GM18505 (cell line): Measurements from ENCODE around the gene IPO8.
A peak's percentile ranks its signal among the peaks of the same experiment; 100 is the strongest.

Experiments used
- ATAC-seq: cut with Tn5 transposase; IDR thresholded peaks from one replicate; pipeline ENCODE4 v1.9.1; 2021; ENCODE audit not compliant: unreplicated experiment
- POLR2A ChIP-seq: IDR thresholded peaks from 4 replicates; pipeline ENCODE4 v1.6.1; 2011; ENCODE audit warnings: borderline replicate concordance; ENCODE audit not compliant: insufficient read depth, insufficient read length; ENCODE audit errors: extremely low read depth

The IPO8 gene

DNA sequence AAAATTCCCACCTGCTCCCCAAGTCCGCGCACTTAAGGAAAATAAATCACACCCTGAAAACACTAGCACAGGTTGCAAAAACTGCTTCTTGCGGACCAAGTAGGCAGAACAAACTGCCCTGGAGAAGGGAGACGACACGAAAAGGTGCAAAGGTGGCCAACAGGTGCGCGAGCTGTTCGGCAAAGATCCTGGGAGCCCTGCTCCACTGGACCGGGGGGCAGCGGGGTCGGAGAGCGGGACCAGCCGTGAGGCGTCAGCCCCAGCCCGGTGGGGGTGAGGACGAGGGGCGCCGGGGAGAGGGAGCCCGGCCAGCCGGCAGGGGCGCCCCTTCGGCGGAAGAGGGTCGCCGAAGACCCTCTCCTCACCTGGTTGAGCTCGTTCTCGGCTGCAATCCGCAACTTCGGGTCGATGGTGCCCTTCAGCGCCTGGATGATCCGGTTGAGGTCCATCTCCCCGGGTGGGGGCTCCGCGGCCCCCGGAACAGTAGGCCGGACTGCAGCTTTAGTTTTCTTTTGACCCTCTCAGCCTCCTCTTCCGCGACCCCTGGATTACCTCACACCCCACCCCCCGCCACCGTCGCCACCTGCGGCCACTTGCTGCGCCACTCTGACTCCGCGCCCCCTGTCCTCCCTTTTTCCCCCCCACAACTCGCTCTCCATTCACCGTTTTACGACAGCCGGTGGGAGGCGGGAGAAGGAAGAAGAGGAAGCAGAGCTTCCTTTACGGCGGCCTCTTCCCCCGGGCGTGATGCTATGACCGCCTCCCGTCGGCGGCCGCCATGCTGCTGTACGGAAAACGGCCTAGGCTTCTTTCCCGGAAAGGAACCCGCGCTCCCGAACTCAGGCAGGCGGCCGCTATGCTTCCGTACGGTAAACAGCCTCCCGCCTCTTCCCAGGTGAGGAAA, at the start of gene IPO8:
IPO8 (minus strand) TSS at position 671 of the 904 bp plus-strand sequence; CDS start at position 449, 222 bp downstream.
- TF ChIP-seq POLR2A, result peak; percentile 47
- peak; percentile 80 for ATAC-seq

DNA sequence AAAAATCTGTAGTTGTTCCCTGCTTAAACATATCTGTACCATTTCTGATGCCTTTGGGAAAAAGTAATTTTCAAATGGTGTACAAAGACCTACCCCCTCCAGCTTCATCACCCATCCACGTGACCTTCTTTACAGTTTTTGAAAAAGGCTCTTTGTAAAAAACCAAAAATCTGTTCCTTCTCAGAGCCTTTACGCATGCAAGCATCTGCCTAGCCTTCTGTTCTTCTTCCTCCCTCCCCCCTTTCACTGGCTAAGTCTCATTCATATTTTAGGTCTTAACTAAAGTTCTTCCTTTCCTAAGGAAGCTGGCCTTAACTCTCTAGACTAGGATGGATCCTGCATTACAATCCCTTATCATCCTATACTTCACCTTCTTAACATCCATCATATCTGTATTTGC, 48.7 kb upstream of the IPO8 start:
- ATAC-seq, result no peak
- no peak for TF ChIP-seq POLR2A

DNA sequence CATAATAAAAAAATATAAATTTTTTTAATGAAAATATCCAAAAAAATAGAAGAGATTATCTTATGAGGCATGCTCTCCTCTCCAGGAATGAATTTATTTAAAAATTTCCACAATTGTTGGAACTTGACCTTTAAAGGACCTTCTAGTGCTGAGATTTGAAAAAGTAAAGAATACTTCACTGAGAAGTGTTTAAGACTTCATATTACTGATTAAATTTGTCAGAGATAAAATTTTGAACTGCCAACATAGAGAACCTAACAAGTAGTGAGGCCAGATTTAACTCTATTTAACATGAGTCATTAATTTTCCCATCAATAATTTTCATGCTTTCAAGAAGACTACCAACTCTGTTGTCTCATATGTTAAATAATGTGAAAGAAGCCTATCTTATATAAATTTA, 44.6 kb upstream of the IPO8 start:
- no peak for TF ChIP-seq POLR2A
- no peak for ATAC-seq

DNA sequence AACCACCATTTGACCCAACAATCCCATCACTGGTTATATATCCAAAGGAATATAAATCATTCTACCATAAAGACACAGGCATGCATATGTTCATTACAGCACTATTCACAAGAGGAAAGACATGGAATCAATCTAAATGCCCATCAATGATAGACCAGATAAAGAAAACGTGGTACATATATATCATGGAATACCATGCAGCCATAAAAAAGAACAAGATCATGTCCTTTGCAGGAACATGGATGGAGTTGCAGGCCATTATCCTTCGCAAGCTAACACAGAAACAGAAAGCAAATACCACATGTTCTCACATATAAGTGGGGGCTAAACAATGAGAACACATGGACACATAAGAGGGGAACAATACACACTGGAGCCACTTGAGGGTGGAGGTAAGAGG, 43.4 kb upstream of the IPO8 start:
- no peak for ATAC-seq
- no peak for TF ChIP-seq POLR2A

DNA sequence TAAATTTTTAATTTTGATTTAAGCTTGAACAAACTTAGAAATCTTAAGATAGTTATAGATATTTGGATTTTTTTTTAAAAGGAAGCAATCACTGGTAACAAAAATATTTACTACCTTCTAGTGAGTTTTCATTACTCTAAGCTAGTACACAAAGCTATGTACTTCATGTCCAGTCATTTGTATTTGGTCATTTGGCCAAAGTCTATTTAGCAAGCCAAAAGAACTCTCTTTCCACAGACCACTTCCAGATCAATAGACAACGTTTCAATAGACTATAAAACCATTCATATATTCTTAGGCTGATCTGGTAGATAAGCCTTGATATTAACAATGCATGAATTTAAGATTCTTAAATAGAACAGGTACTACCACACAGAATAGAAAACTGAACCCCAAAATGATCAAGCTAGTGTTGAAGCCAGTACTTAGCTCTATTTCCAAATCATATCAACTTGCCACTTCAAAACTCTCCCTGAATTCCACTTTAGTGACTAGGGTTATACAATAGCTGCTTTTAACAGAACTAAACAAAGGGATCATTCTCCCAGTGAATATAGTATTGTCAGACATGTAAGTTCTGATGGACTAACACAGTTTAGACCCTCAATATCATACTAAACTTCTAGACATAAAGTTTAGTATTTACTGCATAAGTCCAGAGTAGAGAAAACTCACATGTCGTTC, 37.4 kb upstream of the IPO8 start:
- ATAC-seq, result no peak
- TF ChIP-seq POLR2A, result no peak

DNA sequence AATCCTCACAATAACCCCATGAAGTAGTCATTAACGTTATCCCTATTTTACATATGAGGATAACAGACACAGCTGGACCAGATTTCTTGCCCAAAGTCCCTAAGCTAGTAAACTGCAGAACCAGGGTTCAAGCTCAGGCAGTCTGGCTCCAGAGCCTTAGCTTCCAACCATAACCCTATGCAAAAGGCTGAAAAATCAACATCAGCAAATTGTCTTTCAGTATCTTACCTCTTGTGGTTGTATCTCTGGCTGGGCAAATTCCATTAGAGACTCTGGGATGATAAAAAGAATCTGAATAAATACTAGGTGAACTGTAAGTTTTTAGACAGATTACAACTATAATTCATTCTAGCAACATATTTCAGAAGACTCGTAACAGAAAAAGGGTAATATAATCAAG, 34.3 kb upstream of the IPO8 start:
- TF ChIP-seq POLR2A, result no peak
- ATAC-seq, result no peak

DNA sequence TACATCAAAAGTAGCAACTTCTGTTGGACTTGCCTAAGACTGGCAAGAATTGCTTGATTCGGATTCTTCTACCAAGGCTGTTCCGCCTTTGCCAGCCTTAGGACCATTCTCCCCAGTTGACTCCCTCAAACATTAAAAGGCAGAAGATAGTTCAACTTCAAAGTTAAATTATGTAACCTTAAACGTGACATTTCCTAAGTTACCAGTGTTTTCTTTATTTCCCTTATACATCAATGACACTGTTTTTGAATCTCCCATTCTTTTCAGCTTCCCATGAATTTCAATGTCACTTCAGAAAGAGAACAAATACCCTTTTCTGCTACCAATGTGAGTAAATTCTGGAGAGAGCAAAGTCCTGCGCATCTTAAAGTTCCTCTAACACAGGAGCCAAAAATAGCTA, 33.9 kb upstream of the IPO8 start:
- no peak for TF ChIP-seq POLR2A
- ATAC-seq, result no peak

DNA sequence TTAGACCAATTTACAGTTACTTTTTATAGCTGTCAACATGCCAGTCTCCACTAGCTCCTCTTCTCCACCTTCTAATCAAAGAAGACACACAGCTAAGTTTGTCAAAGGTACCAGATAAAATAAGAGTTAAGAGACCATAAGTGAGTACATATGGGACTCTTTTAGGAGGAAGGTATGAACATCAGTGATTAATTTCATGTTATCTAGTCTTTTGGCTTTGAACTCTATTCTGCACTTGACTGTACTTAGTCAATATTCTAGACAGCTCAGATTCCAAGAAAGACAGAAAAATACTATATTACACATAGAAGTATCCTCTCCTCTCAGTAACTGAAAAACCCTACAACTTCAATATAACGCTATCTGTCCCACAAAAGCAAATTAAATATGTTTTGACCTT, 31.0 kb upstream of the IPO8 start:
- TF ChIP-seq POLR2A, result no peak
- no peak for ATAC-seq

DNA sequence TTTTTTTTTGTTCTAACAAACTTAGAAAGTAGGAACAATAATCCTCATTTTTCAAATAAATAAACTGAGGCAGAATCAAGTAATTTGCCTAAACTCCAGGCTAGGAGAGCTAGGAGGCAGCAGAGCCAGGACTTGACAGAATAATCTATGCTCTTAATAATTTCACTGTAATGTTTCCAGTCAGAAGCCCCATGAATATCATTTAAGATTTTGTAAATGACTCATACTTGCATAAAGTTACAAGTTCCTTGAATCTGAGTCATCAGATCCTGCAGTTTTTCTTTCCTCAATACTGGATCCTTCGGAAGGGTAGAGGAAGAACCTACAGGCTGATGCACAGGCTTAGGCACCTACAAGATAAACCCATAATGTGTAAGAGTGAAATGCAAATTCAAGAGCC, 30.1 kb upstream of the IPO8 start:
- no peak for TF ChIP-seq POLR2A
- ATAC-seq, result no peak

DNA sequence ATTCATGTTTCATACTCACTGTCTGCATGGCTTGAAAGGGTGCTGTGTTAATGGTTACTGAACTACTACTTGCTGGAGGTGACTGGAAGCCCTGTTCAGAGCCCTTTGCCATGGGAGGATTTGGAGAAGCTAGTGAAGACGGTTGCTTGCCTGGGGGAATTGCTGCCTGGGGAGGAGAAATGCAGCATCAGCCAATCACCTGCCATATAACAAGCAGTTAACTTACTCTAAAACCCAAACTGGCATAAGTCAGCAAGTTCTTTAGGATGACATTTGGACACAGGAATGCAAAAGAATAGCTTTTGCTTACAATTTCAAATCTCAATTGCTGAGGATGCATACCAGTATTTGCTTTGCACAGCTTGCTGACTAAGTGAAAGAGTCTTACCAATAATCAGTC, 23.4 kb upstream of the IPO8 start:
- no peak for ATAC-seq
- no peak for TF ChIP-seq POLR2A

DNA sequence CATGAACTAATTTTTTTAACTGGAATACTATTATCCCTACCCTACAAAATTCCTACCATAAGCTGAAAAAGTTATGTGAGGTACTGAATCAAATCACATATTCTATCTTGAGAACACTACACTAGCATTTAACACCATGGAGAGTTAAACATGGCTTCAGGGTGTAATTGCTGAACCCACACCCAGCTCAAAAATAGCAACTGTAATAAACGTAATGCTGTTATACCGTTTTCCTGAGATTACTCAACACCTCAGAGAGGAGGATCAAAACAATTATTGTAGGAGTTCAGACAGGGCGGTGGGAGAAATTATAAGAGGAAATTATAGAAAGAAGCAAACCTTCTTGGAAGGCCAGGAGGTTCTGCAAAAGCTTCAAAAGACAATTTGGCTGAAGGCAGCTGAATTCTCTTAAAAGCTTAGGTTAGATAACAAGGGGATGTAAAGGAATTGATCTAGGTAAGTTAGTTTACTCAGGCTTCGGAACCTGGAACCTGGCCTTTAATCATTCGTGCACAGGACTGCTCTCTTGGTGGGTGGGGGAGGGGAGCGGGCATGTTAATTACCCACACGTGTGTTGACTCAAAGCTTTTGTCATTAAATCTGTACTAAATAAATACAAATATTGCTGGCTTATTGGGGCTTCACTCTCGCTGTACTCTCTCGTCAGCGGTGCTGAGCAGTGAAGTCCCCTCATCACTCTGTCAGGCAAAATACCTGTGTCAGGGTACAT, 12.1 kb upstream of the IPO8 start:
- no peak for ATAC-seq
- TF ChIP-seq POLR2A, result no peak

DNA sequence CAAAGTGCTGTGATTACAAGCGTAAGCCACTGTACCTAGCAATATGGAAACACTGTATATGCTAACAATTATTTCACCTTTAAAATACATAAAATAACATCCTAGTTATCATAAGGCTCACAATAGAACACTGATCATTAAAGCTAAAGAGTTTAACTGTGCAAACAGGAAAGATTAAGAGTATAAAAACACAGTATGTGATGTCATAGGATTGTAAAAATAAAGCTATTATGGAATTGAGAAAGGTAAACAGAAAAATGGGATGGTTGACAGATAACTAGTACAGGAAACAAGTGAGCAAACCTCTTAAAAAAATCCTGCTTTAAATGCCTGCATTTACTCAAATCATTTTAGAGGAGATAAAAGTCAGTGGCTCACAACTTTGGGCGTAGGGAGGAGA, 10.8 kb upstream of the IPO8 start:
- ATAC-seq, result no peak
- TF ChIP-seq POLR2A, result no peak

DNA sequence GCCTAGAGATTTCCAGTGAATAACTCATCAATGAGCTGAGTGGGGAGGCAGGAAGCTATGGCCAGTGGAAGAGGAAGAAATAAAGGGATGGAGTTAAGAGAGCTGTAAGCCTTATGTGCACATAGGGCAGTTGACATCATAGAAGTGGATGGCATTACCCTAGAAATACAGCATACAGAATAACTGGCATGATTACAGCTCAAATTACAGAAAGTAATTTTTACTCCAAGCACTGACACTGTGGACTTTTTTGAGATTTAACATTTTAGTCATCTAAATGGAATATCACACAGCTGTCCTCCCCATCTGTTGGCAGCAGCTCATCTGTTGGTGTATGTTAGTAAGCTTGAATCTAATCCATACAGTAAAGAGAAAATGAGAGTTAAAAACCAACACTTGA, 5.4 kb upstream of the IPO8 start:
- TF ChIP-seq POLR2A, result no peak
- no peak for ATAC-seq
